HepG2 (cell line): ENCODE measurements around the gene PRPSAP1. TPM values are rescaled to one million over a fixed set of nuclear protein-coding genes. Genes with fewer than 3 reads are reported as not detected.

Experiments
- FLYWCH1 ChIP-seq: sonication (generic); formaldehyde crosslinking; IDR thresholded peaks from 2 replicates; pipeline ENCODE4 v1.8.1; 2023; ENCODE audit warnings: mild to moderate bottlenecking, missing genetic modification reagents
- JDP2 ChIP-seq: sonication (generic); formaldehyde crosslinking; IDR thresholded peaks from 2 replicates; pipeline ENCODE4 v1.8.1; 2022; ENCODE audit warnings: missing genetic modification reagents, borderline replicate concordance
- MEIS2 ChIP-seq: sonication (generic); formaldehyde crosslinking; IDR thresholded peaks from 2 replicates; pipeline ENCODE4 v1.9.0; 2021; ENCODE audit warnings: mild to moderate bottlenecking, missing genetic modification reagents
- MIER3 ChIP-seq: IDR thresholded peaks from 2 replicates; pipeline ENCODE4 v1.6.1; 2016; ENCODE audit warnings: missing compliant biosample characterization, borderline replicate concordance
- MLXIP ChIP-seq: sonication (generic); formaldehyde crosslinking; IDR thresholded peaks from 2 replicates; pipeline ENCODE4 v1.9.0; 2021; ENCODE audit warnings: missing genetic modification reagents, borderline replicate concordance
- MTF2 ChIP-seq: sonication (generic); formaldehyde crosslinking; IDR thresholded peaks from 2 replicates; pipeline ENCODE4 v1.5.0; 2020; ENCODE audit warnings: missing genetic modification reagents, borderline replicate concordance
- NFE2L1 ChIP-seq: sonication (generic); formaldehyde crosslinking; IDR thresholded peaks from 2 replicates; pipeline ENCODE4 v1.4.0; 2020; ENCODE audit warnings: missing genetic modification reagents, mild to moderate bottlenecking, borderline replicate concordance
- POLR2A ChIP-seq, 2 experiments: IDR thresholded peaks; 2 replicates each; pipeline ENCODE4 v1.6.1; 2011; ENCODE audit warnings: low read depth in 2 of 2, low read length in 2 of 2, mild to moderate bottlenecking in 1 of 2, moderate library complexity in 1 of 2; ENCODE audit not compliant: insufficient read depth in 1 of 2
- SUZ12 ChIP-seq: fragments of 150-350 bp; IDR thresholded peaks from 2 replicates; pipeline ENCODE4 v1.6.1; 2014; ENCODE audit warnings: low read depth, low read length
- ZBTB10 ChIP-seq: sonication (generic); formaldehyde crosslinking; IDR thresholded peaks from 2 replicates; pipeline ENCODE4 v1.4.0; 2020; ENCODE audit warnings: missing genetic modification reagents, borderline replicate concordance
- ZC3H4 ChIP-seq: sonication (generic); formaldehyde crosslinking; IDR thresholded peaks from 2 replicates; pipeline ENCODE4 v1.4.0; 2020; ENCODE audit warnings: missing genetic modification reagents, borderline replicate concordance
- ZNF574 ChIP-seq: sonication (generic); formaldehyde crosslinking; IDR thresholded peaks from 2 replicates; pipeline ENCODE4 v1.4.0; 2020; ENCODE audit warnings: missing genetic modification reagents
- ZNF7 ChIP-seq: IDR thresholded peaks from 2 replicates; pipeline ENCODE4 v1.6.1; 2016; ENCODE audit warnings: missing biosample characterization, missing genetic modification reagents
- polyA plus RNA-seq, 8 experiments: library from polyadenylated mRNA; depleted of rRNA in 3 of 8; stranded (reverse) in 7 of 8; unstranded in 1 of 8; fragments of >200 nt; fragmentation: Illumina TruSeq in 4 of 8; extraction: Trizol in 4 of 8; gene quantifications; 2 replicates each; pipeline versions ENCODE4 v1.2.1 to v1.2.3, GENCODE V29; 2011 to 2016; ENCODE audit warnings: low read depth in 4 of 8, missing spikeins in 1 of 8, mixed read lengths in 1 of 8; ENCODE audit not compliant: insufficient read depth in 1 of 8
- total RNA-seq, 5 experiments: library from RNA; depleted of rRNA; stranded (reverse); fragments of >200 nt; fragmentation: Illumina TruSeq; extraction: Trizol; gene quantifications; 2 replicates each; pipeline ENCODE4 v1.2.3, GENCODE V29; 2016; ENCODE audit warnings: low read depth in 1 of 5
- TF ChIP-seq, protein P1 (sequence below): sonication (generic); formaldehyde crosslinking; IDR thresholded peaks from 2 replicates; pipeline ENCODE4 v1.4.0; 2020; ENCODE audit warnings: missing genetic modification reagents, borderline replicate concordance
- TF ChIP-seq, protein P2 (sequence below): sonication (generic); formaldehyde crosslinking; IDR thresholded peaks from 2 replicates; pipeline ENCODE4 v1.4.0; 2020; ENCODE audit warnings: missing genetic modification reagents

The PRPSAP1 gene
- total and polyA plus RNA-seq, 2 of the 13 experiments (the other 11 are each of a cell fraction or from before 2014, with no cell fraction given): 91.1 to 314 TPM

- TF ChIP-seq, protein P1, sequence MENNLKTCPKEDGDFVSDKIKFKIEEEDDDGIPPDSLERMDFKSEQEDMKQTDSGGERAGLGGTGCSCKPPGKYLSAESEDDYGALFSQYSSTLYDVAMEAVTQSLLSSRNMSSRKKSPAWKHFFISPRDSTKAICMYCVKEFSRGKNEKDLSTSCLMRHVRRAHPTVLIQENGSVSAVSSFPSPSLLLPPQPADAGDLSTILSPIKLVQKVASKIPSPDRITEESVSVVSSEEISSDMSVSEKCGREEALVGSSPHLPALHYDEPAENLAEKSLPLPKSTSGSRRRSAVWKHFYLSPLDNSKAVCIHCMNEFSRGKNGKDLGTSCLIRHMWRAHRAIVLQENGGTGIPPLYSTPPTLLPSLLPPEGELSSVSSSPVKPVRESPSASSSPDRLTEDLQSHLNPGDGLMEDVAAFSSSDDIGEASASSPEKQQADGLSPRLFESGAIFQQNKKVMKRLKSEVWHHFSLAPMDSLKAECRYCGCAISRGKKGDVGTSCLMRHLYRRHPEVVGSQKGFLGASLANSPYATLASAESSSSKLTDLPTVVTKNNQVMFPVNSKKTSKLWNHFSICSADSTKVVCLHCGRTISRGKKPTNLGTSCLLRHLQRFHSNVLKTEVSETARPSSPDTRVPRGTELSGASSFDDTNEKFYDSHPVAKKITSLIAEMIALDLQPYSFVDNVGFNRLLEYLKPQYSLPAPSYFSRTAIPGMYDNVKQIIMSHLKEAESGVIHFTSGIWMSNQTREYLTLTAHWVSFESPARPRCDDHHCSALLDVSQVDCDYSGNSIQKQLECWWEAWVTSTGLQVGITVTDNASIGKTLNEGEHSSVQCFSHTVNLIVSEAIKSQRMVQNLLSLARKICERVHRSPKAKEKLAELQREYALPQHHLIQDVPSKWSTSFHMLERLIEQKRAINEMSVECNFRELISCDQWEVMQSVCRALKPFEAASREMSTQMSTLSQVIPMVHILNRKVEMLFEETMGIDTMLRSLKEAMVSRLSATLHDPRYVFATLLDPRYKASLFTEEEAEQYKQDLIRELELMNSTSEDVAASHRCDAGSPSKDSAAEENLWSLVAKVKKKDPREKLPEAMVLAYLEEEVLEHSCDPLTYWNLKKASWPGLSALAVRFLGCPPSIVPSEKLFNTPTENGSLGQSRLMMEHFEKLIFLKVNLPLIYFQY (CRISPR knock-in tag): no peak
- TF ChIP-seq MTF2 (CRISPR knock-in tag): no peak
- TF ChIP-seq, protein P2, sequence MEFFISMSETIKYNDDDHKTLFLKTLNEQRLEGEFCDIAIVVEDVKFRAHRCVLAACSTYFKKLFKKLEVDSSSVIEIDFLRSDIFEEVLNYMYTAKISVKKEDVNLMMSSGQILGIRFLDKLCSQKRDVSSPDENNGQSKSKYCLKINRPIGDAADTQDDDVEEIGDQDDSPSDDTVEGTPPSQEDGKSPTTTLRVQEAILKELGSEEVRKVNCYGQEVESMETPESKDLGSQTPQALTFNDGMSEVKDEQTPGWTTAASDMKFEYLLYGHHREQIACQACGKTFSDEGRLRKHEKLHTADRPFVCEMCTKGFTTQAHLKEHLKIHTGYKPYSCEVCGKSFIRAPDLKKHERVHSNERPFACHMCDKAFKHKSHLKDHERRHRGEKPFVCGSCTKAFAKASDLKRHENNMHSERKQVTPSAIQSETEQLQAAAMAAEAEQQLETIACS (CRISPR knock-in tag): no peak
- no peak for TF ChIP-seq ZNF7
- TF ChIP-seq ZC3H4 (CRISPR knock-in tag): no peak
- no peak for TF ChIP-seq ZBTB10 (CRISPR knock-in tag)
- no peak for TF ChIP-seq FLYWCH1 (CRISPR knock-in tag)
- TF ChIP-seq SUZ12: no peak
- no peak for TF ChIP-seq JDP2
- TF ChIP-seq MLXIP (CRISPR knock-in tag): 0 out of 2 replicates have a peak, but pooled peaks have one; percentile 43
- no peak; the same call in 1 of the 2 replicates for TF ChIP-seq NFE2L1 (CRISPR knock-in tag)
- TF ChIP-seq MEIS2 (CRISPR knock-in tag): no peak
- TF ChIP-seq POLR2A (IDR thresholded peaks at IDR 0.05; ENCODE audit: insufficient read depth in 1 of 2, low read depth in 2 of 2, low read length in 2 of 2): peak in 1 of 2 experiments; percentile 5; a peak in 1 of 4 replicates
- TF ChIP-seq MIER3 (CRISPR knock-in tag): no peak; the same call in 1 of the 2 replicates
- TF ChIP-seq ZNF574 (CRISPR knock-in tag): no peak
These were observed 28.1 kb upstream of the PRPSAP1 start (continued) for GRCh38 chr17:76381633-76382350.
